Ascending aorta (tissue), 2 donors: ENCODE measurements around the gene KCNB1. TPM values are rescaled to one million over a fixed set of nuclear protein-coding genes. Genes with fewer than 3 reads are reported as not detected.

Experiments used
- DNase-seq, 2 donors: peaks; one replicate each; pipeline ENCODE4 v3.0.0-alpha.2; 2019; ENCODE audit warnings: low spot score in 2 of 2
- H3K27ac ChIP-seq, 2 donors: fragments of 200-600 bp; sonication (generic); one replicate each; pipeline ENCODE4 v1.5.1; 2016 to 2017; ENCODE audit warnings: mild to moderate bottlenecking in 1 of 2
- H3K27me3 ChIP-seq: fragments of 200-600 bp; sonication (generic); one replicate; pipeline ENCODE4 v1.5.1; 2017
- H3K36me3 ChIP-seq, 2 donors: fragments of 200-600 bp; sonication (generic); one replicate each; pipeline ENCODE4 v1.5.1; 2016
- H3K4me1 ChIP-seq, 2 donors: fragments of 200-600 bp; sonication (generic); one replicate each; pipeline ENCODE4 v1.5.1; 2016 to 2017; ENCODE audit warnings: mild to moderate bottlenecking in 1 of 2
- H3K4me3 ChIP-seq, 2 donors: fragments of 200-600 bp; sonication (generic); one replicate each; pipeline ENCODE4 v1.5.1; 2016 to 2017; ENCODE audit warnings: mild to moderate bottlenecking in 1 of 2
- H3K9me3 ChIP-seq, 2 donors: fragments of 200-600 bp; sonication (generic); one replicate each; pipeline ENCODE4 v1.5.1; 2016
- intact Hi-C: fragments of 100-400 bp; cut with DNase I; formaldehyde crosslinking; loops from one replicate; pipeline ENCODE4 v1.15.1; 2023
- total RNA-seq: library from RNA; depleted of rRNA; stranded (reverse); fragments of >200 nt; gene quantifications from one replicate; pipeline ENCODE4 v1.1.0, GENCODE V29; 2016
- TF ChIP-seq, protein P1 (sequence below), 3 experiments: fragments of 200-600 bp in 2 of 3; fragments of 450-650 bp in 1 of 3; sonication (generic) in 2 of 3; IDR thresholded peaks; one replicate each; pipeline ENCODE4 v1.5.1; 2016 to 2019; ENCODE audit warnings: antibody characterized with exemption in 3 of 3, mild to moderate bottlenecking in 1 of 3, moderate library complexity in 1 of 3

The KCNB1 gene
- total RNA-seq, 1 donor from 2014 or later, result not detected

DNA sequence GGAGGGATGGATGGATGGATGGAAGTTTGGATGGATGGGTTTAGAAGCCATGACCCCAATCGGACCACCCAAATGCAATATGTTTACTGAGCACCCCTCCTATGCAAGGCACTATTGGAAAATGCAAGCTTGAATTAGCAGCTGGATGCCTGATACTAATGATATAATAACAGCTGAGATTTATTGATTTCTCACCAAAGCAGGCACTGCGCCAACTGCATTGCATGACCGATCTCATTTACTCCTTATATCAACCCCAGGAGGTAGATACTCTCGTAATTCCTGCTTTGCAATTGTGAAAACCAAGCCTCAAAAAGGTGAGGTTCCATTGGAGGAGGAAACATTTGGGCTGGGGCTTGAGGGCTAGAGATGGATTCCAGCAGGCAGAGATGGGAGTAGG lies 89.7 kb downstream of the KCNB1 start:
- intact Hi-C loops, result no loop called here
- H3K27me3 ChIP-seq, result no peaks in the 10 kb centered on the region
- no peaks in the 10 kb centered on the region for H3K9me3 ChIP-seq
- TF ChIP-seq, protein P1, sequence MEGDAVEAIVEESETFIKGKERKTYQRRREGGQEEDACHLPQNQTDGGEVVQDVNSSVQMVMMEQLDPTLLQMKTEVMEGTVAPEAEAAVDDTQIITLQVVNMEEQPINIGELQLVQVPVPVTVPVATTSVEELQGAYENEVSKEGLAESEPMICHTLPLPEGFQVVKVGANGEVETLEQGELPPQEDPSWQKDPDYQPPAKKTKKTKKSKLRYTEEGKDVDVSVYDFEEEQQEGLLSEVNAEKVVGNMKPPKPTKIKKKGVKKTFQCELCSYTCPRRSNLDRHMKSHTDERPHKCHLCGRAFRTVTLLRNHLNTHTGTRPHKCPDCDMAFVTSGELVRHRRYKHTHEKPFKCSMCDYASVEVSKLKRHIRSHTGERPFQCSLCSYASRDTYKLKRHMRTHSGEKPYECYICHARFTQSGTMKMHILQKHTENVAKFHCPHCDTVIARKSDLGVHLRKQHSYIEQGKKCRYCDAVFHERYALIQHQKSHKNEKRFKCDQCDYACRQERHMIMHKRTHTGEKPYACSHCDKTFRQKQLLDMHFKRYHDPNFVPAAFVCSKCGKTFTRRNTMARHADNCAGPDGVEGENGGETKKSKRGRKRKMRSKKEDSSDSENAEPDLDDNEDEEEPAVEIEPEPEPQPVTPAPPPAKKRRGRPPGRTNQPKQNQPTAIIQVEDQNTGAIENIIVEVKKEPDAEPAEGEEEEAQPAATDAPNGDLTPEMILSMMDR (IDR thresholded peaks at IDR 0.05), result no peak
- no peak for DNase-seq
- no peak overlapping the region for H3K27ac ChIP-seq
- no peak overlapping the region for H3K4me3 ChIP-seq
- H3K4me1 ChIP-seq, result peaks cover 0 to 15% of the 10 kb centered on the region in 2 donors
- no peaks in the 10 kb centered on the region for H3K36me3 ChIP-seq

DNA sequence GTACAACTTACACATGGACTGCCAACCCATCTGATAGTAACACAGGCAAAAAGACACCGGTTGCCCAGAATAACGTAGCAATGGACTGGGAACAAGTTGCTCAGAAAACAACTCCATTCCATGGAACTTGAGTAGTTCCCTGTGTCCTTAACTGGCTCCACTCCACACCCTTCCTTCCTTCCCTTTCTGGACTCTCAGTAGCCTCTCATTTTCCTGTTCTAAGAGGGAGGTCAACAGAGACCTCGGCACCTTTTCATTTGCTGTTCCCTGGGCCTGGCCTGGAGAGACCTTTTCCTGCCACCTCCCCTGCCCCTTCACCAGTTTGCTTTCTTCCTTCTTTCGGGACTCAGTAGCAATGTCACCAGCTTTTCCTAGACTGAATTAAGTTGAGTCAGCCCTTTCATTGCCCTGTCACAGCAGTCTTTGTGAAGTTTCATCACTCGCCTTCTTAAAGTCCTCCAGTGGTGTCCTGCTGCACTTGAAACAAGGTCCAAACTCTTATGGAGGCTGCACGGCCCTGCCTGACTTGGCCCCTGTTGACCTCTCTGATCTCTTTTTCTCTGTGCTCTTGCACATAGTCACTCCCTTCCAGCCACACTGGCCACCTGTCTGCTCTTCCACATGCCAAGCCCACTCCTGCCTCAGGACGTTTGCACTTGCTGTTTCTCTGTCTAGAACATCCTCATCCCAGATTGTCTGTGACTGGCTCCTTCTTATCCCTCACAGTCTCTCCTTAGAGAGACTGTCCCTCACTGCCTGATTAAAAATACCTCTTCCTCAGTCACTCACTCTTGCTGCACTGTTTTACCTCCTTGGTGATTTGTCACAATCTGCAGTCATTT lies 90.8 kb downstream of the KCNB1 start:
- TF ChIP-seq, protein P1 (IDR thresholded peaks at IDR 0.05), result no peak
- DNase-seq, result no peak
- peaks cover 0 to 15% of the 10 kb centered on the region in 2 donors for H3K4me1 ChIP-seq
- H3K36me3 ChIP-seq, result no peaks in the 10 kb centered on the region
- H3K27ac ChIP-seq, result no peak overlapping the region
- no peaks in the 10 kb centered on the region for H3K9me3 ChIP-seq
- intact Hi-C loops, result no loop called here
- H3K4me3 ChIP-seq, result no peak overlapping the region
- no peaks in the 10 kb centered on the region for H3K27me3 ChIP-seq

DNA sequence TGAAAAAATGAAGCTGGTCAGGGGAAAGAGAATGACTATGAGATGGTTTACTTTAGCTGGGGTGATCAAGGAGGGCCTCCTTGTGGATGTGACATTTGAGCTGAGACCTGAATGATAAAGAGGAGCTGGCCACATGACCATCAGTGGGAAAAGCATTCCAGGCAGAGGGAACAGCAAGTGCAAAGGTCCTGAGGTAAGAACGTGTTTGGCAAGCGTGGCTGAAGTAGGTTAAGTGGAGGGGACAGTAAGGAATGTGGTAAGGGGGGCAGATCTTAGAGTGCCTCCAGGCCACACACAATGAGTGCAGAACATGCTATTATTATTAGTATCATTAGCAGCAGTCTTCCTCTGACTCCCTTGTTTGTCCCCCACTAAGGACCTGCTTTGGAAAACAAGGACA lies 92.6 kb downstream of the KCNB1 start:
- no peak for DNase-seq
- intact Hi-C loops, result no loop called here
- no peaks in the 10 kb centered on the region for H3K36me3 ChIP-seq
- TF ChIP-seq, protein P1 (IDR thresholded peaks at IDR 0.05), result no peak
- H3K4me3 ChIP-seq, result no peak overlapping the region
- H3K27me3 ChIP-seq, result no peaks in the 10 kb centered on the region
- no peak overlapping the region for H3K27ac ChIP-seq
- no peaks in the 10 kb centered on the region for H3K9me3 ChIP-seq
- H3K4me1 ChIP-seq, result peaks cover 0 to 7% of the 10 kb centered on the region in 2 donors

DNA sequence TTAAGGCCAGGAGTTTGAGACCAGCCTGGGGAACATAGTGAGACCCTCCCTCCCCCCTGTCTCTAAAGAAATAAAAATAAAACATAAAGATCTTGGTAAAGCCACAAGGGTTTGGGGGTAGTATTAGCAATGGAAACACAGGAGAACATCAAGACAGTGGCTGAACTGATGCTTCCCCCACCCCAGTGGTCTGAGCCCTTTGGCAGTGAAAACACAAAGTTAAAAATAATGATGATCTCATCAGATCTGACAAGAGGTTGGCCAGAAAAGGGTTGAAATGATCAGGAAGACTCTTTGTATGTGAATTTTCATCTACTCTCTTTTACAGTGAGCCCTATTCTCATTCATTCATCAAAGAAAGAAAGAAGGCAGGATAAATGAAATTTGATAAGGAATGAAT lies 93.7 kb downstream of the KCNB1 start:
- Histone ChIP-seq H3K9me3 (no peaks in the 10 kb centered on the region), H3K27me3 (no peaks in the 10 kb centered on the region), H3K4me3 (no peak overlapping the region), H3K4me1 (no peaks in the 10 kb centered on the region), H3K27ac (no peak overlapping the region), H3K36me3 (no peaks in the 10 kb centered on the region)
- intact Hi-C loops, result no loop called here
- DNase-seq, result no peak
- TF ChIP-seq, protein P1 (IDR thresholded peaks at IDR 0.05), result no peak

DNA sequence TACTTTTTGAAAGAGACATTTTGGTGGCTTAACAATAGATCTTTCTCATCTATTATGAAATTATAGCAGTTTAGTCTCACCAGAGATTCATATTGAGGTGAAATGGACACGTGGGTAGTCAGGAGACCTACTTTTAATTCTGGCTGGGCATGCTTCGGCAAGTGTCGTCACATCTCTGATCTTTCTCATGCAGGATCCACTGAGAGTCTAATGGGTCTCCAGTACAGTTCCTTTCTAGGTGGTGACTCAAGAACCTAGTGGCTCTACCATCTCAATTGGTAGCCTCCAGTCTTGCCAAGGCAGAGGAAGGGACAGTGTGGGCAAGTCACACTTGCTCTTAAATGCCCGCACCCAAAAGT lies 94.9 kb downstream of the KCNB1 start:
- no peak for DNase-seq
- Histone ChIP-seq H3K36me3 (no peaks in the 10 kb centered on the region), H3K27ac (no peak overlapping the region), H3K4me1 (no peaks in the 10 kb centered on the region), H3K4me3 (no peak overlapping the region), H3K9me3 (no peaks in the 10 kb centered on the region), H3K27me3 (no peaks in the 10 kb centered on the region)
- TF ChIP-seq, protein P1 (IDR thresholded peaks at IDR 0.05), result no peak
- intact Hi-C loops, result no loop called here
